PC-9 (cell line): ENCODE data around the gene DYRK2.
"Not testable (repeated sequence)": the region's sequence is repeated elsewhere in the genome, so short reads cannot be mapped to it uniquely, and the experiment has no call there.

ENCODE experiments used
- EZH2 ChIP-seq: fragments of 200-600 bp; sonication (generic); IDR thresholded peaks from 2 replicates; pipeline ENCODE4 v1.8.0; 2017; ENCODE audit warnings: antibody characterized with exemption, low read depth
- TF ChIP-seq, protein P1 (sequence below): fragments of 200-600 bp; sonication (generic); conservative IDR thresholded peaks from 2 replicates; pipeline ENCODE4 v1.6.1; 2017; ENCODE audit warnings: mixed run types, antibody characterized with exemption, mild to moderate bottlenecking, moderate library complexity

DNA sequence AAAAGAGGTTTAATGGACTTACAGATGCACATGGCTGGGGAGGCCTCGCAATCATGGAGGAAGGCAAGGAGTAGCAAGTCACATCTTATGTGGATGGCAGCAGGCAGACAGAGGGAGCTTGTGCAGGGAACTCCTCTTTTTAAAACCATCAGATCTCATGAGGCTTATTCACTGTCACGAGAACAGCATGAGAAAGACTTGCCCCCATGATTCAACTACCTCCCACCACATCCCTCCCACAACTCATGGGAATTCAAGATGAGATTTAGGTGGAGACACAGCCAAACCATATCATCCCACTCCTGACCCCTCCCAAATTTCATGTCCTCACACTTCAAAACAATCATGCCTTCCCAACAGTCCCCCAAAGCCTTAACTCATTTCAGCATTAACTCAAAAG lies 24.0 kb downstream of the DYRK2 start:
- TF ChIP-seq, protein P1, sequence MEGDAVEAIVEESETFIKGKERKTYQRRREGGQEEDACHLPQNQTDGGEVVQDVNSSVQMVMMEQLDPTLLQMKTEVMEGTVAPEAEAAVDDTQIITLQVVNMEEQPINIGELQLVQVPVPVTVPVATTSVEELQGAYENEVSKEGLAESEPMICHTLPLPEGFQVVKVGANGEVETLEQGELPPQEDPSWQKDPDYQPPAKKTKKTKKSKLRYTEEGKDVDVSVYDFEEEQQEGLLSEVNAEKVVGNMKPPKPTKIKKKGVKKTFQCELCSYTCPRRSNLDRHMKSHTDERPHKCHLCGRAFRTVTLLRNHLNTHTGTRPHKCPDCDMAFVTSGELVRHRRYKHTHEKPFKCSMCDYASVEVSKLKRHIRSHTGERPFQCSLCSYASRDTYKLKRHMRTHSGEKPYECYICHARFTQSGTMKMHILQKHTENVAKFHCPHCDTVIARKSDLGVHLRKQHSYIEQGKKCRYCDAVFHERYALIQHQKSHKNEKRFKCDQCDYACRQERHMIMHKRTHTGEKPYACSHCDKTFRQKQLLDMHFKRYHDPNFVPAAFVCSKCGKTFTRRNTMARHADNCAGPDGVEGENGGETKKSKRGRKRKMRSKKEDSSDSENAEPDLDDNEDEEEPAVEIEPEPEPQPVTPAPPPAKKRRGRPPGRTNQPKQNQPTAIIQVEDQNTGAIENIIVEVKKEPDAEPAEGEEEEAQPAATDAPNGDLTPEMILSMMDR = not testable (repeated sequence)
- TF ChIP-seq EZH2 = not testable (repeated sequence)
